GM06990 (cell line): ENCODE data around the gene CBLN3.

ENCODE experiments used
- DNase-seq: peaks from one replicate; pipeline ENCODE4 v3.0.0-alpha.2; 2011; ENCODE audit not compliant: insufficient read length; ENCODE audit errors: extremely low read depth
- H3K27me3 ChIP-seq: replicated peaks from 2 replicates; pipeline ENCODE4 v1.6.0; 2011; ENCODE audit warnings: low read length; ENCODE audit not compliant: control insufficient read depth, insufficient read depth
- H3K36me3 ChIP-seq: 2 replicates; pipeline ENCODE4 v1.5.1; 2011; ENCODE audit warnings: low read length; ENCODE audit not compliant: control insufficient read depth, insufficient read depth
- H3K4me3 ChIP-seq: replicated peaks from 2 replicates; pipeline ENCODE4 v1.5.1; 2011; ENCODE audit warnings: low read depth, mild to moderate bottlenecking, control low read depth, low read length
- TF ChIP-seq, protein P1 (sequence below): IDR thresholded peaks from 2 replicates; pipeline ENCODE4 v1.5.1; 2011; ENCODE audit warnings: low read length, control low read depth, mild to moderate bottlenecking, inconsistent platforms; ENCODE audit not compliant: insufficient read depth, poor library complexity, severe bottlenecking

The CBLN3 gene

DNA sequence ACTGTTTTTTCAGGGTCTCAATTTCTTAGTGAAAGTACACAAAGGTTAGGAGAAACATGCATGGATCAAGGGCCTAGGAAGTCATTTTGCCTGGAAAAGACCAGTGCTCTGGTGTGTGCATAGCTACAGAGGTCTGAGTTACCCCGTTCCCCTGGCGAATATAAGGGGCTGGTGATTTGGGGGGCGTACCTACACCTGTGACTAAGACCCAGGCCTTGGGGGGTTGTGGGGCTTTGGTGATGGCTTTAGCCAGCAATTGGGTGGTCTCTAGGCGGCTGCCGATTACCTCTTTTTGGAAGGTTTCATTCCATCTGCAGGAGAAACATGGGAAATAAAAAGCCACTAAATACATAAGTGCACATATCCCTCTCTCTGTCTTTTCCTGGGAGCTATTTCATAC is 12.0 kb upstream of the CBLN3 start:
- H3K27me3 ChIP-seq, result no peaks in the 10 kb centered on the region
- peak overlapping the region; percentile 96 for H3K4me3 ChIP-seq
- peaks cover 28% of the 10 kb centered on the region for H3K36me3 ChIP-seq
- DNase-seq, result no peak
- TF ChIP-seq, protein P1, sequence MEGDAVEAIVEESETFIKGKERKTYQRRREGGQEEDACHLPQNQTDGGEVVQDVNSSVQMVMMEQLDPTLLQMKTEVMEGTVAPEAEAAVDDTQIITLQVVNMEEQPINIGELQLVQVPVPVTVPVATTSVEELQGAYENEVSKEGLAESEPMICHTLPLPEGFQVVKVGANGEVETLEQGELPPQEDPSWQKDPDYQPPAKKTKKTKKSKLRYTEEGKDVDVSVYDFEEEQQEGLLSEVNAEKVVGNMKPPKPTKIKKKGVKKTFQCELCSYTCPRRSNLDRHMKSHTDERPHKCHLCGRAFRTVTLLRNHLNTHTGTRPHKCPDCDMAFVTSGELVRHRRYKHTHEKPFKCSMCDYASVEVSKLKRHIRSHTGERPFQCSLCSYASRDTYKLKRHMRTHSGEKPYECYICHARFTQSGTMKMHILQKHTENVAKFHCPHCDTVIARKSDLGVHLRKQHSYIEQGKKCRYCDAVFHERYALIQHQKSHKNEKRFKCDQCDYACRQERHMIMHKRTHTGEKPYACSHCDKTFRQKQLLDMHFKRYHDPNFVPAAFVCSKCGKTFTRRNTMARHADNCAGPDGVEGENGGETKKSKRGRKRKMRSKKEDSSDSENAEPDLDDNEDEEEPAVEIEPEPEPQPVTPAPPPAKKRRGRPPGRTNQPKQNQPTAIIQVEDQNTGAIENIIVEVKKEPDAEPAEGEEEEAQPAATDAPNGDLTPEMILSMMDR, result no peak

DNA sequence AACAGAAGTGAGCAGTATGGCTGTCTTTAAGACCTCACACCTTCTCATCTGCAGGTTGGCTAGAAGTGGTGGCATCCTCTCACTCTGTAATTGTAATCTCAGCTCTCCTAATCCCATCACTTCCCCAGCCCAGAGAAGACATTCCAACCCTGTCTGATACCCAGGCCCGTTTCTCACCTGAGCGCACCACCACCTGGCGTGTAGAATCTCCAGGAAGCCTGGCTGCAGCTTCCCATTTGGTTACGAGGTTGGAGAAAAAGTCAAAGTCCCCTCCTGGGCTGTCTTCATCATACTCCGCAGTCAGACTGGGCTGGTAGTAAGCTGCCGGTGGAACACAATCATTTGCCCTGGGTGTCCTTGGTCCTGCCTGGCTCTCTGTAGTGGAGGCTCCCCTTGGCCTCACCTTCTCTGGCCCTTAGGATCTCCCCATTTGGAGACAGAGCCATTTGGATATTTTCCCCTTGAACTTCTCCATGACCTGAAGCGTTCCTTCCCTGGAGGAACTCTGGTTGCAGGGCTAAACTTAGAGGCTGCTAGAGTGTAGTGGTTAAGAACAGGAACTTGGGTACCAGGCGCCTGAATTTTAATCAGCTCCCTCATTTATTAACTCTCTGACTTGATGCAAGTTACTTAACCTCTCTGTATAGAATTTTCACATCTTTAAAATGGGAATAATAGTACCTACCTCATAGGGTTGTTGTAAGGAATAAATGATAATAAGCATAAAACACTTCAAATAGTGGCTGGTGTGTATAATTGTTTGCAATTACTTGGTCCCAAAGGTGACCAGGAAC is 11.3 kb upstream of the CBLN3 start:
- TF ChIP-seq, protein P1, result no peak
- H3K4me3 ChIP-seq, result no peak overlapping the region
- DNase-seq, result no peak
- peaks cover 31% of the 10 kb centered on the region for H3K36me3 ChIP-seq
- H3K27me3 ChIP-seq, result no peaks in the 10 kb centered on the region

DNA sequence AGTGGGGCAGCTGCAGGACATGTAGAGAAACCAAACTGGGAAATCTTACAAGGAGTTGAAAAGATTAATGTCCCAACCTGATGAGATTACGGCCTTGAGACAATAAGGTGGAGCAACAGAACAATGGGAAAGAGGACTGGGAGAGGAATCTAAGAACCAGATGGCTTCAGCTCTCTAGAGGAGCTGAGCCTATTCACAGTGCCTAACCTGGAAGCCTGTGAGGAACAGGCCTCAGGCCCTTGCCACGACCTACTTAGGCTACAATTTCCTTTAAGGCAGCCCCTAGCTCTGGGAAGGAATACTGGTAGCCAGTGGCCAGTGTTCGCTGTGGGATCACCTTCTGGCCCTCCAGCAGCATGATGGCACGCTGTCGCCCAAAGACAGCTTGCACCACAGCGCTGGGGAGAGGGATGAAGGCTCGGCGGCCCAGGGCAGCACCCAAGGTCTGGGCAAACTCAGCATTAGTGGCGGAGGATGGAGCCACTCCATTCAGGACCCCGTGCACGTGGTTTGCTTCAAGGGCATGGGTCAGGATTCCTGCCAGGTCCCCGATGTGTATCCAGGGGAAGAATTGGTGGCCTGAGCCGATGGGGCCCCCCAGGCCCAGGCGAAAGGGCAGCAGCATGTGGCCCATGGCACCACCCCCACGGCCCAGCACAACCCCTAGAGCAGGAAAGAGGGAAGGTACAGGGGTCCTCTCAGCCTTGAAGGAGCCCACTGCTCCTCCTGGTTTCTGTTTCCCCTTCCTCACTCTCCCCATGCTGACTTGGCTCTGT is 10.6 kb upstream of the CBLN3 start:
- DNase-seq, result no peak
- TF ChIP-seq, protein P1, result no peak
- Histone ChIP-seq H3K36me3 (peaks cover 33% of the 10 kb centered on the region), H3K4me3 (no peak overlapping the region), H3K27me3 (no peaks in the 10 kb centered on the region)

- TF ChIP-seq, protein P1, result no peak
- no peaks in the 10 kb centered on the region for H3K27me3 ChIP-seq
- peaks cover 33% of the 10 kb centered on the region for H3K36me3 ChIP-seq
- no peak overlapping the region for H3K4me3 ChIP-seq
- DNase-seq, result no peak
Measured at GRCh38 chr14:24439257-24439656, 9.8 kb upstream of the CBLN3 start.

DNA sequence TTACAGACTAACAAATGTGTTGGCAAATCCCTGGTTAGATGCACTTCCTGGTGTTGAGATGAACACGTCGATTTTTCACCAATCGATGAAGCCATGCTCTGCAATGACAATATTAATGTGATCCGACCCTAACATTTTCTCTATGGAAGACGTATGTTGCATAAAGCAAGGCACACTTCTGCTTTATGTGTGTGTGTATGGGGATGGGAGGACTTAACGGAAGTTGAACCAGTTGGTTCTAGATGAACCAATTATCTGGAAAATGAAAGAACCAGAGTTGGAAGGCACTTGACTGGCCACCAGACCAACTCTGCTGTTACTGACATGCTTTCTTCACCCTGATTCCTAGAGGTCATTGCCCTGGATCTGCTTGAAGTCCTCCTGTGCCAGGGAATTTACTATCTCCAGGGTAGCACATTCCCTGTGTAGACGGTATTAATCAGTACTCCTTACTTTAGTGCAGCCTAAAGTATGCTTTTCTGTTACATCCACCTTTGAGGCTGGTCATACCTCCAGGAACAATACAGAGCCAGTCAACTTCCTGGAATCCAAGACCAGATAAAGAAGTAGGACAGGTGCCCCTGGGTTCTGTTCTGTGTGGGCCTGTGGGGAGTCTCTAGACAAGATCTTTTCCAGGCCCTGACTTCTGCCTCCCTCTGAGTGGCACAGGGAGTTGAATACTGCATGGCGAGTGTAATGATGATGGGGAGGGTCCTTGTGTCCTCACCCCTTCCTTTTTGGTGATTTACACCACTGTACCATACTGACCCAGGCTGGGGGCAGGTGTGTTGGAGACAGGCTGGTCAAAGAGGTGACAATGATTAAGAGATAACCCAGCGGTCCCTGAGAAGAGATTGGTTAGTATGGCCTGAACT is 9.0 kb upstream of the CBLN3 start:
- peaks cover 34% of the 10 kb centered on the region for H3K36me3 ChIP-seq
- DNase-seq, result no peak
- H3K27me3 ChIP-seq, result no peaks in the 10 kb centered on the region
- no peak overlapping the region for H3K4me3 ChIP-seq
- TF ChIP-seq, protein P1, result no peak
